ENCODE results near the gene POTEI.
"Not testable (repeated sequence)": the region's sequence is repeated elsewhere in the genome, so short reads cannot be mapped to it uniquely, and the experiment has no call there.

POTEI gene

DNA sequence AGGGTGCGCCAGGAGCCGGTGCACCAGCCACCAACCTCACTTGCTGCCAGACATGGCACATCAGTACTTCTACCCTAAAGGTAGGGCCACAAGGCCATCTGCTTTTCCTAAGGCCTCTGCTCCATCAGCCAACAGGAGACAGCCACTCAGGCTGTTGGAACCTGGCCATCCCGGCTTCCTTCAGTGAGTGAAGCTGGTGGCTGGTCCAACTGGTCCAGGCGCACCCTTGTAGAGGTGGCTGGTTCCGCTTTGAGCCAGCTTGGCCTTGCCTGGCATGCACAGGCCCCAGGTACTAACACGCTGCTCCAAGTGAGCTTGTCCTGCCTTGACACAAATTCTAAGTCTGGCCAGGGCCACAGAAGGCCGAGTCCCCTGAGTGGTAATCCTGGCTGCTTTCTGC is 58.8 kb downstream of the POTEI start:
- H2AFZ ChIP-seq (ENCODE audit: low read depth, low read length); H3K9me3 ChIP-seq (ENCODE audit: low read length); H3K27me3 ChIP-seq (ENCODE audit: insufficient read depth, low read length); H3K36me3 ChIP-seq (ENCODE audit: insufficient read depth, low read length); H3K4me1 ChIP-seq (ENCODE audit: insufficient read depth, low read length); H3K4me3 ChIP-seq (ENCODE audit: low read length): not testable (repeated sequence)

DNA sequence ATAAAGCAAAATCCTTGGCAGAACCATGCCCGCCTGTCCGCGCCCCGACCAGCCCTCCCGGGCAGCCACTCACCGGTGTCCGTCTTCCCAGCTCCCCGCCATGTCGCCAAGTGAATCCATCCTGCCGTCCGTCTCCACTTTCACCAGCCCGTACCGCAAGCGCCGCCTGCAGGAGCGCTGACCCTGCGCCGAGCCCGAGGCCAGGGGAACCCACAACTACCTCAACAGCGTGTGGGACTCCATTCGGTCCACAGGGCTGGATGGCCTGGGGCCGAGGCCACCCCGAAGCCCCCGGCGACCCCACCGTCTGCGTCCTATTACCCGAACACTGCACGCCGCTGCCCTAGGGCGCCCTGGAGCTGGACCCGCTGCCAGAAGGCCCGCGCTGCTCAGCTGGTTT is 81.5 kb downstream of the POTEI start:
- not testable (repeated sequence) for H3K36me3 ChIP-seq (ENCODE audit: insufficient read depth, low read length); H2AFZ ChIP-seq (ENCODE audit: low read depth, low read length); H3K4me1 ChIP-seq (ENCODE audit: insufficient read depth, low read length); H3K27me3 ChIP-seq (ENCODE audit: insufficient read depth, low read length); H3K9me3 ChIP-seq (ENCODE audit: low read length); H3K4me3 ChIP-seq (ENCODE audit: low read length)

DNA sequence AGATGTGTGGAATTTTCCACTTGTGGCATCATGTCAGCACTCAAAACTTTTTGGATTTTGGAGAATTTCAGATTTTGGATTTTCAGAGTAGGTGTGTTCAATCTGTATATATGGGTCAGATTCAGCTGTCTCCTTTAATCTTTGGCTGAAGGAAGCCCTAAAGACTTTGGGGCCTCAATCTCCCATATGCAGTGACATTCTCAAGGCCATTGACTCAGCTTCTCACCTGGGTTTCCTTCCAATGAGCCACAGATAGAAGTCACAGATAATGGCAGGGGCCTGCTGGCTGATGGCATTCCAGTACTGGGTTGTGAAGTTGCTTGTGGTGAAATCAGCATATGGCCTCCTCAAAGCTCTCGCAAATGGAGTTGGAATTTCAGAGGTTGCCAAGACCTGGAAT is 90.3 kb downstream of the POTEI start:
- not testable (repeated sequence) for H3K9me3 ChIP-seq (ENCODE audit: low read length); H2AFZ ChIP-seq (ENCODE audit: low read depth, low read length); H3K27me3 ChIP-seq (ENCODE audit: insufficient read depth, low read length)

DNA sequence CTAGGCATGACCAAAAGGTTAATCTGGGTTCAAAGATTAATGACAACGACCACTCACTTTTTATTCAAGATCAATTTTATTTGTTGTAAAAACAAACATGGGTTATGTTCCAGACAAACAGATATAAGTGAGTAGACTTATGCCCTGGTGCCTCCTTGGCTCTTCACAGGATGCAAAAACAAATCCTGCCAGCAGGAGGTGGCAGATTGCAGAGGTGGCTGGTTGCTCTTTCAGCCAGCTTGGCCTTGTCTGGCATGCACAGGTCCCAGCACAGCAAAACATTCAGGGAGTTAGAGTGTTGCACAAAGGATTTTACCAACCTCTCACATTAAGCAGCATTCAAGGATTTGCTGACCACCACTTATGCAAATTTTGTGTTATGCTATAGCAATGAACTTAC is 92.4 kb downstream of the POTEI start:
- not testable (repeated sequence) for H3K36me3 ChIP-seq (ENCODE audit: insufficient read depth, low read length); H3K4me1 ChIP-seq (ENCODE audit: insufficient read depth, low read length); H2AFZ ChIP-seq (ENCODE audit: low read depth, low read length); H3K9me3 ChIP-seq (ENCODE audit: low read length); H3K4me3 ChIP-seq (ENCODE audit: low read length); H3K27me3 ChIP-seq (ENCODE audit: insufficient read depth, low read length)

More for the DNA sequence above, 90.3 kb downstream of the POTEI start:
- not testable (repeated sequence) for H3K36me3 ChIP-seq (ENCODE audit: insufficient read depth, low read length); H3K4me1 ChIP-seq (ENCODE audit: insufficient read depth, low read length); H3K4me3 ChIP-seq (ENCODE audit: low read length)
